Duodenal mucosa (tissue), 2 donors: ENCODE data around the gene C17orf67.

ENCODE experiments used
- H3K27ac ChIP-seq: one replicate; pipeline ENCODE4 v1.7.0; 2013; ENCODE audit warnings: low read depth, low read length
- H3K27me3 ChIP-seq, 2 donors: one replicate each; pipeline ENCODE4 v1.7.0; 2013; ENCODE audit warnings: low read length in 2 of 2, control low read depth in 1 of 2; ENCODE audit not compliant: insufficient read depth in 2 of 2, control insufficient read depth in 1 of 2
- H3K36me3 ChIP-seq, 2 donors: one replicate each; pipeline ENCODE4 v1.7.0; 2013; ENCODE audit warnings: low read length in 2 of 2, control low read depth in 1 of 2; ENCODE audit not compliant: insufficient read depth in 2 of 2, control insufficient read depth in 1 of 2
- H3K4me1 ChIP-seq, 2 donors: one replicate each; pipeline ENCODE4 v1.7.0; 2013; ENCODE audit warnings: low read length in 2 of 2, control low read depth in 1 of 2; ENCODE audit not compliant: insufficient read depth in 2 of 2, control insufficient read depth in 1 of 2
- H3K4me3 ChIP-seq, 2 donors: one replicate each; pipeline ENCODE4 v1.7.0; 2013; ENCODE audit warnings: low read length in 2 of 2, low read depth in 1 of 2
- H3K9ac ChIP-seq, 2 donors: one replicate each; pipeline ENCODE4 v1.7.0; 2013; ENCODE audit warnings: low read length in 2 of 2, low read depth in 1 of 2
- H3K9me3 ChIP-seq, 2 donors: one replicate each; pipeline ENCODE4 v1.7.0; 2013; ENCODE audit warnings: low read length in 2 of 2, control low read depth in 1 of 2; ENCODE audit not compliant: control insufficient read depth in 1 of 2

The C17orf67 gene

GRCh38 chr17:56809106-56809819 lies 24.5 kb downstream of the C17orf67 start:
- H3K9me3 ChIP-seq, result no peaks in the 10 kb centered on the region
- no peak overlapping the region for H3K27ac ChIP-seq
- no peaks in the 10 kb centered on the region for H3K4me1 ChIP-seq

GRCh38 chr17:56808503-56808902 lies 25.2 kb downstream of the C17orf67 start:
- Histone ChIP-seq H3K9ac (no peak overlapping the region), H3K36me3 (no peaks in the 10 kb centered on the region), H3K27me3 (no peaks in the 10 kb centered on the region), H3K27ac (no peak overlapping the region), H3K4me1 (no peaks in the 10 kb centered on the region), H3K9me3 (no peaks in the 10 kb centered on the region), H3K4me3 (no peak overlapping the region)

More at GRCh38 chr17:56809106-56809819, 24.5 kb downstream of the C17orf67 start:
- no peaks in the 10 kb centered on the region for H3K27me3 ChIP-seq
- H3K36me3 ChIP-seq, result no peaks in the 10 kb centered on the region
- H3K4me3 ChIP-seq, result no peak overlapping the region
- no peak overlapping the region for H3K9ac ChIP-seq

GRCh38 chr17:56807723-56808122 lies 26.0 kb downstream of the C17orf67 start:
- no peak overlapping the region for H3K4me3 ChIP-seq
- no peaks in the 10 kb centered on the region for H3K36me3 ChIP-seq
- H3K27ac ChIP-seq, result no peak overlapping the region
- no peaks in the 10 kb centered on the region for H3K9me3 ChIP-seq
- H3K27me3 ChIP-seq, result no peaks in the 10 kb centered on the region
- no peaks in the 10 kb centered on the region for H3K4me1 ChIP-seq
- H3K9ac ChIP-seq, result no peak overlapping the region

- Histone ChIP-seq H3K36me3 (no peaks in the 10 kb centered on the region), H3K4me1 (no peaks in the 10 kb centered on the region), H3K4me3 (no peak overlapping the region), H3K27me3 (no peaks in the 10 kb centered on the region), H3K9me3 (no peaks in the 10 kb centered on the region), H3K9ac (no peak overlapping the region), H3K27ac (no peak overlapping the region)
Observed at GRCh38 chr17:56806949-56807348, 26.8 kb downstream of the C17orf67 start.

GRCh38 chr17:56804454-56804853 lies 29.3 kb downstream of the C17orf67 start:
- H3K27ac ChIP-seq, result no peak overlapping the region
- H3K9me3 ChIP-seq, result no peaks in the 10 kb centered on the region
- H3K36me3 ChIP-seq, result no peaks in the 10 kb centered on the region
- no peaks in the 10 kb centered on the region for H3K27me3 ChIP-seq
- no peaks in the 10 kb centered on the region for H3K4me1 ChIP-seq
- H3K4me3 ChIP-seq, result no peak overlapping the region
- H3K9ac ChIP-seq, result no peak overlapping the region

GRCh38 chr17:56803071-56803470 lies 30.6 kb downstream of the C17orf67 start:
- no peak overlapping the region for H3K4me3 ChIP-seq
- no peaks in the 10 kb centered on the region for H3K4me1 ChIP-seq
- no peaks in the 10 kb centered on the region for H3K27me3 ChIP-seq
- H3K27ac ChIP-seq, result no peak overlapping the region
- no peaks in the 10 kb centered on the region for H3K36me3 ChIP-seq
- H3K9me3 ChIP-seq, result no peaks in the 10 kb centered on the region
- no peak overlapping the region for H3K9ac ChIP-seq

- H3K9me3 ChIP-seq, result no peaks in the 10 kb centered on the region
- H3K9ac ChIP-seq, result no peak overlapping the region
- H3K27me3 ChIP-seq, result no peaks in the 10 kb centered on the region
- H3K4me3 ChIP-seq, result no peak overlapping the region
- no peaks in the 10 kb centered on the region for H3K36me3 ChIP-seq
- no peak overlapping the region for H3K27ac ChIP-seq
- H3K4me1 ChIP-seq, result no peaks in the 10 kb centered on the region
Observed at GRCh38 chr17:56801459-56802178, 32.1 kb downstream of the C17orf67 start.

GRCh38 chr17:56798916-56799315 lies 34.8 kb downstream of the C17orf67 start:
- Histone ChIP-seq H3K4me1 (peaks cover 14 to 15% of the 10 kb centered on the region in 2 donors), H3K27ac (no peak overlapping the region), H3K27me3 (no peaks in the 10 kb centered on the region), H3K9ac (no peak overlapping the region), H3K9me3 (no peaks in the 10 kb centered on the region), H3K4me3 (no peak overlapping the region), H3K36me3 (no peaks in the 10 kb centered on the region)

GRCh38 chr17:56796536-56796935 lies 37.2 kb downstream of the C17orf67 start:
- Histone ChIP-seq H3K27ac (no peak overlapping the region), H3K4me3 (no peak overlapping the region), H3K36me3 (no peaks in the 10 kb centered on the region), H3K4me1 (peaks cover 22 to 24% of the 10 kb centered on the region in 2 donors), H3K27me3 (no peaks in the 10 kb centered on the region), H3K9me3 (no peaks in the 10 kb centered on the region), H3K9ac (no peak overlapping the region)

GRCh38 chr17:56795221-56795865 lies 38.4 kb downstream of the C17orf67 start:
- Histone ChIP-seq H3K9ac (peak overlapping the region; percentile 38 to 41), H3K27ac (no peak overlapping the region), H3K9me3 (no peaks in the 10 kb centered on the region), H3K4me1 (peaks cover 22 to 24% of the 10 kb centered on the region in 2 donors), H3K4me3 (peak overlapping the region; percentile 5 to 11), H3K27me3 (no peaks in the 10 kb centered on the region), H3K36me3 (no peaks in the 10 kb centered on the region)
